Stimulated activated CD4-positive, alpha-beta T cell treated with anti-CD3 and anti-CD28 coated beads, TNF-alpha, amount 100 ng/mL, for 1 hour (primary cell): ENCODE results near the gene PARD6G.

Experiments
- DNase-seq, 3 donors: peaks; one replicate each; pipeline ENCODE4 v3.0.0-alpha.2; 2020; ENCODE audit warnings: low read depth in 3 of 3, low spot score in 1 of 3

PARD6G gene

DNA sequence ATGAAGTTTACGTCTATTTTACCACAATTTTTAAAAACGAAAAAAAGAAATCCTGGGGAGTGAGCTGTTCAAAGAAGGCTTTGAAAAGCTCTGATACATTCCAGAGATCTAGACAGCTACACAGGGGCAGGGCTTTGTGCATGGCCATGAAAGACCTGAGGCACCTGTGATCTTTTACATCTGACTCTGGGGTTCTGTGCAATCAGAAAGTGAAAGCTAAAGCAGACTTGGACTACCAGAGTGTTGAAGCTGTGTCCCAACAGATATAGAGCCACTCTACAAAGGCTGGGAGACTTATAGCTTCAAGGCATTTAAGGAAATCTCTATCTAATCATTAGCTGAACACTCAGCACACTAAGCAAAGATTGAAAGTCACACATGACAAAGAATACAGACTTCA, 34.1 kb downstream of the PARD6G start:
- DNase-seq, result no peak

DNA sequence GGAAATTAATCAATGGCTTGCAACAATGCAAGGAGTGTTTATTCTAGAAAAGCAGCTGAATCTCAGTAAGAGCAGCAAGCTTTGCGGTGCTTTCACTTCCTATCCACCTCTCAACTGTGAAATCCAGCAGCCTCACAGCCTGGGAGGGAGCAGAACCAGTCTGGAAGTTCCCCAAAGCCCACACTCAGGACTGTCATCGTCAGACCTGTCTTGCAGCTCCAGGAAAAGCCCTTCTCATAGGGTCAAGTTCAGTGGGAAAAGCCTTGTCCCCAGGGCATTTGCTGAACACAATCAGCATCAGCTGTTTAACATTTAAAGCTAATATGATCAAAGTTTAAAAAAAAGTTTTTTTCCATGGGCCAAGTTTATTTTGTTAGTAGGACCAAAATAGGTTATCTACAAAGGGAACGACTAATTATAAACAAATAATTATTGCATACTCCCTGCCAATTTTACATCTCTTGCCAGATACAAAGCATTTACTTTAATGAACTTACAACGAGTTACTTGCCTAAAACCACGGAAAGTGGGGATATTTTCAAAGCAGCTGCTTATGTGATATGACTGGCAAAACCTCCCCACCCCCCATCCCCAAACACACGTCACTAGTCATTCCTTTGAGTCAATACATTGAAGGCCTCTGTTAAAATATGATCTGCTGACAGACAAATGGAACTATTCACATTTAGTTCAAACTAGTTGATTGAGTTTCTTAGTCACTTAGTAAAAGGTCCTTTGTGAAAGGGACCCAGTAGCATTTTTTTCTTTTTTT, 36.8 kb downstream of the PARD6G start:
- no peak for DNase-seq

DNA sequence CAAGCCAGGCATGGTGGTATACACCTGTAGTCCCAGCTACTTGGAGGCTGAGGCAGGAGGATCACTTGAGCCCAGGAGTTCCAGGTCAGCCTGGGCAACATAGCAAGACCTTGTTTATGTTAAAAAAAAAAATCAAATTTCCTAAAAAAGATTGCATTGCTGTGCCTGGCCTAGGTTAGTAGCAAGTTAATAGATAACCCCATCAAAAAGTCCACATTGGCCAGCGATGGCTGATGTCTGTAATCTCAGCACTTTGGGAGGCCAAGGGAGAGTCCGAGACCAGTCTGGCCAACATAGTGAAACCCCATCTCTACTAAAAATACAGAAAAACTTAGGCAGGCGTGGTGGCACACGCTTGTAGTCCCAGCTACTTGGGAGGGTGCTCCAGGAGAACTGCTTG, 38.7 kb downstream of the PARD6G start:
- no peak for DNase-seq

DNA sequence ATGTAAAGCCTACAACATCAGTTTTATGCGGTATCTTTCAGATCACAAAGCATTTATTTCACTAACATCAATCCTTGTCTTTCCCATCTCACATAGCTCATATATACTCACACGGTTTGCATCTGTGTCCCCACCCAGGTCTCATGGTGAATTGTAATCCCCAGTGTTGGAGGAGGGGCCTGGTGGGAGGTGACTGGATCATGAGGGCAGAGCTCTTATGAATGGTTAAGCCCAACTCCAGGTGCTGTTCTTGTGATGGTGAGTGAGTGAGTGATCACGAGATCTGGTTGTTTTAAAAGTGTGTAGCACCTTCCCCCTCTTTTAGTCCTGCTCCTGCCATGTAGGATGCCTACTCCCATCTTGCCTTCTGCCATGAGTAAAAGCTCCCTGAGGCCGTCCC, 42.0 kb downstream of the PARD6G start:
- no peak for DNase-seq

DNA sequence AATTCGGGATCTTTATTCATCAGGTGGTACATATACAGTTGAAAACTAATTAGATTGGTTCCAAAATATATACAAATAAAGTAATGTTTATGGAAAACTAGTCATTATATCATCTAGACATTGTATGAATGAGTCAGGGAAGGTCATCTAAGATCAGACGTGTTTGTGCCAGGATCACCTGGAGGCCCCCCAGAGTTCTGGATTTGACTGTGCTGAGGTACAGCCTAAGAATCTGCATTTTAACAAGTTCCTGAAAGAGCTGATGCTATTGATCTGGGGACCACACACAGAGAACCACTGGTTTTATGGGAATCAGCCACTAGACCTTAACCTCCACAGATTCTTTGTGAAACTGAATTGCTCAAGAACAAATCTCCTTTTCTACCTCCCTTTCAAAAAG, 43.2 kb downstream of the PARD6G start:
- no peak for DNase-seq

DNA sequence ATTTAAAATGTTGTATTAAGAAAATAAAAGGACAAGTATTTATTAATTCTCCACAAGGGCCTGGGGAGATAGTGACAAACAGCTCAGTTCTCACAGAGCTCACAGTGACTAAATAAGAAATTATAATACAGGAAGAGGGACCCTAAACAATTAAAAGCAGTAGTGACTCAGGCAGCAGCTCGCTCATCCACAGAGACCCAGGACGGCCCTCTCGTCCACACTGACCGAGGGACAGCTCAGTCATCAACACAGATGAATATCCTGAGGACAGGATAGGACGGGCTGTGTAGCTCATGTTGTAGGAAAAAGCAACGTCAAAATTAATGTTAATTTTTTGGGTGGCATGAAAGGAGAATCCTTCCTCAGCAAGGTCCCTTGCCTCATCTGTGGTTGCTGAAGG, 44.1 kb downstream of the PARD6G start:
- no peak for DNase-seq

DNA sequence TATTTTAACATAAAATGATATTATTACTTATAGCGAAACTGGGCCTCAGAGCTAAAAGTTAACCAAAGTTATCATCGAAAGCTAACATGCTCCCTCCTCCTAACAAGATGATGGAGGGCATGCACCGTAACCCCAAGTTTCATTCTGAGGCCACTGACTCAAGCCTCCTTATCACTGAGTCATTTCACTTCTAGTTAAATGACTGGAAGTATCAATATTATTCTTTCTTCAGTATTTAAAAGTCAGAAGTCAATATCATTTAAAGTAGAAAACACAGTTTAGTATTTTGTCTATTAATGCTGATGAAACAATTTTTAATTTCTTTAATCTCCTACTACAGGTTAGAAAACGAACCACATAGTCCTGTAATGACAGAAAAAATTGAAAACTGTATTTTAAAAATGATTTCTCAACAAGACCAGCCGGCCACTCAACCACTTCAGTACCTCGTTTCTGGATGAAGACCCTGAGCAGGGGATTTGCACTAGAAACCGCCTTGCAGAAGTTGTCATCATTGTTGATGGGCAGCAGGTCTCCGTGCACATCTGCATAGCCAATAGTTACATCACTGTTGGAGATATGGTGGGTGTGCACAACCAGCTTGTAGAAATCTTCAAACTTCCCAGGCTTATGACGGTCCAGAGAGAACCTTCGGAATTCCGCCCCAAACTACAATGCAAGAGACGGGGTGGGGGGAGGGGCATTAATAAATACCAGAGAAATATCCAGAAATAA, 44.9 kb downstream of the PARD6G start:
- DNase-seq, result no peak

DNA sequence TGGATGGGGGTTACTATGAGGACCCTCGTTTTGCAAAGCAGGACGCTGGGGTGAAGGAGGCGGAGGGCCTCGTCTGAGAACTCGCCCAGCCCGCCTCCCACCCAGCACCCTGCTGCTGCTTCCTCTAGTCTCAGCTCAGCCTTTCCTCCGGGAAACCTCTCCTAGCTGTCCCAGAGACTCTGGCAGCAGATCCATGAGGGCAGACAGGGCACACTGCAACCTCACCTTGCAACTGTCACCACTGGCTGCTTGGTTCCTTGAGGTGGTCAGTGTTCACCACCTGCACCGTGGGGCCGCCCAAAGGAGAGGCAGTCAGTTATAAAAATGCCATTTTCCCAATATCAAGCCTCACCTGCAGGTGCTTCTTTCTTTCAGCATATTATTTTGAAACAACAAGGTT, 45.6 kb downstream of the PARD6G start:
- DNase-seq, result no peak

DNA sequence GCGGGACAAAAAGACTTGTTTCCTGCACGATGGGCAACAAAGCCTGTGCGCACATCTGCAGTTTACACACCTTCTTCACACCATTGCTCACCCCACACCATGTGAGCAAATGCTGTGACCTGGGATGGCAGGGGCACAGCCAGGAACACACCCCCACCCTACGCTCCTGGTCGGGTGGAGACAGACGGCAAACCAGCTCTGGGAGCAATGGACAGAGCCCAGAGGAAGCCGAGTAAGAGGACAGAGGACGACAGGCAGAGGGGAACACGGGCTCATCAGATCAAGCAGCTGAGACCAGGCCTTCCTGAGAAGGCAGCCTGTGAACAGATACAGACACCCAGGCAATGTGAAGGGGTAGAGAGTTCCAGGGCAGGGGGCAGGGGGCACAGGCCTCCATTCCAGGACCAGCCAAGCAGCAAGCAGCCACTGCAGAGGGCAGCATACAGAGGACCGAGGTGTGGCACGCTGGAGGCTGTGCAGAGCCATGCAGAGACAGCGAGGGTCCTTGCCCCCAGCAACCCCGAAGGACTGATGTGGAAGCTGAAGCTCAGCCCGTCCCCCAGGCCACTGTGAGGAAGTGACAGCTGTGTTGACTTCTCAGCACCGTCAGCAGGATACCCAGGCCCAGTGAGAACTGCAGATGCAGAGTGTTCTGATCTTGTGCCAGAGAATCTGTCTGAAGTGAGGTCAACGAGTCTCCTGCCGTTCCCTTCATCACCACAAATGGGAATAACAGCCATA, 46.2 kb downstream of the PARD6G start:
- DNase-seq, result no peak

DNA sequence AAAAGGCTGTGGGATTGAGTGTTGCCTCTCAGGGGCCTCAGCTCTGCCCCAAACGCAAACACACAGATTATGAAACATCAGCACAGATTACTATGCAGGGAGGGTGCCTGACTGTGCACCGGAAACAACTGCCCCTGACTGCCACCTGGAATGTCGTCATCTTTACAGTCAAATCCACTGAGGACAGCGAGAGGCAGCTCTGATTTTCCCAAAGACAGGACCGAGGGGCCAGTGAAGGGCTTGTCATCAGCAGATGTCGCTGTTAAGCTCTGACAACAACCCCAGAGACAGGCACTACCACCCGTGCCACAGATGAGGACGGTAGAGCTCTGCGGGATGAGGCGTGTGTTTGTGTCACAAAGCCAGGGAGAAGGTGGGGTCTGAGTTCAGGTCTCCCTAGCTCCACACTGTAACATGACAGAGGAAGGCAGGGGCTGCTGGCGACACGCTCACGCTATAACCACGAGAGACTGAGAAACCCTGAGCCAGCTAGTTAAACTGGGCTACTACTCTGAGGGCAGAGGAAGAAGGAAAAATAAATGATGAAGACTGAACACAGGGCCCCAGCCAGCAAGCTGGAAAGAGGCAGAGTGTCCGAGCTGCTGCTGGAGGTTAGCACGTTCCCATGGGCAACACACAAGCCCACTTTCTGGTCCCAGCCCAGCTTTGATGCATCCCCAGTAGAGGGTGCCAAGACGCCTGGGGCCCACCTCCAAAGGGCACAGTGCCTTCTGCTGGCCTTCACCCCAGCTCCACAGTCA, 47.0 kb downstream of the PARD6G start:
- DNase-seq, result no peak

DNA sequence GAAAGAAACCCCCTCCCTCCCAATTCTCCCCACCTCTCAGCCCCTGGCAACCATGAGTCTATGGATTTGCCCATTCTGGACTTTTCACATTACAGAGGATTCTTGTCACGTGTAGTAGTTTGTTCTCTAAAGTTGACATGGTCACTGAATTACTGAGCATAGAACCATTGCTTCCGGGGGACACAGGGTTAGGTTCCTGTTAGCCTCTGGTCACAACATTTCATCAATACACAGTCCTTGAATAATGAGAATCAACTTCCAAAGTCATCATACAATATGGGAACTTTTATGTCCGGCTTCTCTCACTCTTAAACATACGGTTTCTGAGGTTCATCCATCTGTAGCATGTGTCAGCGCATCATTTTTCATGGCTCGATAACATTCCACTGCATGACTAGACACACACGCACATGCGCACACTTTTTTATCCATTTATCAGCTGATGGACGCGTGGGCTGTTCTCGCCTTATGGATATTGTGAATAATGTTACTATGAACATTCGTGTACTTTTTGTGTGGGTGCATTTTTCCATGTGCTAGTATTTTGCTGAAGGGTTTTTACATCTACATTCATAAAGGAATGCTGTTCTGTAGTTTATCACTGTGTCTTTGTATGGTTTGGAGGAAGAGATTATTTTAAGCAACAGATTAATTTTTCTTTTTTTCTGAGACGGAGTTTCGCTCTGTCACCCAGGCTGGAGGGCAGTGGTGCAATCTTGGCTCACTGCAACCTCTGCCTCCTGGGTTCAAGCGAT, 48.1 kb downstream of the PARD6G start:
- no peak for DNase-seq

DNA sequence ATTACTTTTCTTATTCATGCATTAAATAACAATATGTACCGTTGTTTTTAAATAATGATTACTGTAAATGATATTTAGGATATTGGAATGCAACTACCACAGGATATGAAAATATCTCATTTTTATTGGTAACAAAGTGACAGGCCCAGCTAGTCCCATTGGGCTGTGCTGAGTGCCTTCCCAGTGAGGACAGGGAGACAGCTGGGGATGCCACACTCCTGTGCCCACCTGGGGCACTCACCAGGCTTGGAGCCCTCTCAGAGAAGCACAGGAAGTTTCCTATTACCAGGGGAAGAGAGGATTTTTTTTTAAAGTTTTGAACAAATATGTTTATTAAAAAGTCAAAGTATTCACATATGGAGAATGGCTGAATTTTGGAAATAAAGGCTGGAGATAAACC, 48.9 kb downstream of the PARD6G start:
- DNase-seq, result no peak

DNA sequence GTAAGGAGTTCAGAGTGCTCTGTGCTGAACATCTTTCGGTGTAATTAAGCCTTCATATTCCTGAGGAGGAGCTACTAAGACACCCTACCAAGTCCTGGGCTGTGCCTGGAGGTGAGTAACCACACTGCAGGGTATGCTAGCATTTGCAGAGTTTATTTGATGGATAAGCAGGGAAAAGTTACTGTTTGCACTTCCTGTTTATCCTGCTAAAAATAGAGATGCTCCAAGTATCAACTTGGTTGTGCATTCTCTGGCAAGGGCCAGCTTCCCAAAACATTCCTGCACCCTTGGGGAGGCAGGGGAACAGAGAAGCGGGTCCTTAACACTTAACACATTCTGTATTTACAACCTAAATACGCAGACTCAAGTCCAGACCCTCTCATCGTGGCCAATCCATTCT, 49.8 kb downstream of the PARD6G start:
- DNase-seq, result no peak

DNA sequence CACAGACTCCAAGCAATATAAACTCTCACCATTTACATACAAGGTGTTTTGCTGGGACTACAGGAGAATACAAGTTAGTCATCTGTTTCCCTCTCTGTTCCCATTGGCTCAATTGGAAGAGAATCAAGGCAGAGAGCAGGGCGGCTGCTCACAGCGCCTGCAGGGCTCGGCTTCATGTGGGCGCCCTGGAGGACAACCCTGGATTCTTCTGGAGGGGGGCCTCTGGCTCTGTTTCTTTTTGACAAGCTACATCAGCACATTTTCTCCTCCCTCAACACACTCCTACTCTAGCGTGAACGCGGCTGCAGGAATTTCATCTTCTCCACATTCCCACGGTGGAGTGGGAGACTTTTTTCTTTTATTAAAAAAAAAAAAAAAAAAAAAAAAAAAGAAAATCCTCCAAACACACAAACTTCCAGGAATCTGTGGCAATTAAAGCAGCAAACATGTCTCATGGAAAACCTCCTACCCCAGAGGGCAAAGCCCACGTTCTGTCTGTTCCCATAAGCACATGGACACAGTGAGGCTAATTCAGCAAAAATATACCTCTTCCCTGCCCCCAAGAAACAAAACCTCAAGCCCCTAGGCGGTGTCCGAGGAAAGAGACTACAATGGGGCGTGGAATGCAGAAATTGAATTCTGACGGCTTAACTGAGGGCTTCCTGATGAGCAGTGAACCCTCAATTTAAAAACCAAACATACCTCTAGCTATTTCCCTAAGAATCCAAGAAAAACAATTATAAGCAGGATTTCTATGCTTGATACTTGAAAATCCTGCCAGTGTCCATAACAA, 50.6 kb downstream of the PARD6G start:
- DNase-seq, result no peak

DNA sequence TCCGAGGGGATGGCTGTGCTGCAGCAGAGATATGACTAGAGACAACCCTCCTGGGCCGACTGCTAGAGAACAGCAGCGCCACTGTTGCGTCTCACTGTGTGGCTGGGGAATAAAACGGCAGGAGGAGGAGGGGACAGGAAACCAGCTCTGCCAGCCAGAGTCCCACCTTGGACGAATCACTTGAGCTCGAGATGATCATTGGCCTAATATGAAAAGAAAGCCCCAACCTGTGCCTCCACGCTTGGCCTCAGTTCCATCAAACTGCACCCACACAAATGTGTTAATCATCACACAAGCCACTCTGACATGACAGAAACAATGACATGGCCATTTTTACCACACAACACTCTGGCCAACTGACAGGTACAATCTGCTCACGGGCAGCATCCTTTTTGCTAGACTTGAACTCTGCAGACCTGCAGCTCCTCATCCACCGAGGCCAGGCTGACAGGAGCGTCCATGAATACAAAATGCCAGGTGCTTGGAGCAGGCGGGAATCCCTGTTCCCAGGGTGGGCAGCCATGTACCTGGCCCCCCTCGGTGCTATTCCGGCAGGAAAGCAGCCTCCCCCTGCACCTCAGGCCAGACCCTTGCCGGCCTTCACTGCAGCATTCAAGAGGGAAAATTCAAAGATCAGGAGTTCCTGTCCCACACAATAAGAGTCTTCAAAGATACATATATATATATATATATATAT, 52.3 kb downstream of the PARD6G start:
- no peak for DNase-seq

DNA sequence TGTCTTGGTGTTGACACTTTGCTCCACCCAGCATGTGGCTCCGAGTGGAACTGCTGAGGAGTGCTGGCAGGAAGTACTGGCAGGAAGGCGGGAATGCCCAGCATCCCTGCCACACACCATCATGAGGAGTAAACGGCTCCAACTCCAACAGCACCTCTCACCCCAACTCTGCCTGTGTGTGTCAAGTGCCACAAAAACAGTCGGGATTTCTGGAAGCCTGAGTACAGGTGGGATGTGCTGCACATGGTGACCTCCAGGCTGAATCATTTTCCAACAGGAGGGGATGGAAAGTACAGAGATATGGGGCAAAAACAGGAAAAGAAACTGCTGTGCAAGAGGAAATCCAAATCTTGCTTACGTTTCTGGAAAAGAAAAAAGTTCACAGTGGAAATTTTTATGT, 53.6 kb downstream of the PARD6G start:
- no peak for DNase-seq

DNA sequence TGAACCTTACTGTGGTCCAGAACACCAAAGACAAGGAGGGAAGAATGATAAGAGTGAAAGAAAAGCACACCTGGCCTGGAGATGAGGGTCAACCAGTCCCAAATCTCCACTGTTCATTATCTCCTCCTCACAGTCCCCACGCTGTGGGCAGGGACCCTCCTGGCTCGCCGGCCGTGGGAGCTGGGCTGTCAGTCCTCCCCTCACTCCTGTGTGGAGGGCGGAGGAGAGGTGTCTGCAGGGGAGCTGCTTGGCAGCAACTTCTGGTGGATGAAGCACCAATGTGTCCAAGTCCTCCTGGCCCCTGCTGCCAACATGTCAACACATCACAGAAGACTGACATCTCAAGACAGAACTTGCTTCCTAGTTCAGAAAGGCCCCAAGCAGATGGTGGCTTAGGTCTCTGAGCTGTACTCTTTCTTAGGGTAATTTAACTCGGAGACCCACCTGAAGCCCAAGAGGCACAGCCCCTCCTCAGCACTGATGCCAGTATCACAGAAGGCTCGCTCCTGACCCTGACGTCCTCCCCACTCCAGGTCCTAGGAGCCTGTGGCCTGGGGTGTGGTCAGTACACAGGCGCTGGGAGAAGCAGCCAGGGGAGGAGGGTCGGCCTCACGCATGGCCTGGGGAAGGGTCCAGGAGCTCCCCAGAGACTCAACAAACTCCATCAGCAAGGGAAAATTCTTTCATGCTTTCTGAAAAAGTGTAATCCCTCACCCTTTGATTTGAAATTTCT, 54.5 kb downstream of the PARD6G start:
- DNase-seq, result no peak

DNA sequence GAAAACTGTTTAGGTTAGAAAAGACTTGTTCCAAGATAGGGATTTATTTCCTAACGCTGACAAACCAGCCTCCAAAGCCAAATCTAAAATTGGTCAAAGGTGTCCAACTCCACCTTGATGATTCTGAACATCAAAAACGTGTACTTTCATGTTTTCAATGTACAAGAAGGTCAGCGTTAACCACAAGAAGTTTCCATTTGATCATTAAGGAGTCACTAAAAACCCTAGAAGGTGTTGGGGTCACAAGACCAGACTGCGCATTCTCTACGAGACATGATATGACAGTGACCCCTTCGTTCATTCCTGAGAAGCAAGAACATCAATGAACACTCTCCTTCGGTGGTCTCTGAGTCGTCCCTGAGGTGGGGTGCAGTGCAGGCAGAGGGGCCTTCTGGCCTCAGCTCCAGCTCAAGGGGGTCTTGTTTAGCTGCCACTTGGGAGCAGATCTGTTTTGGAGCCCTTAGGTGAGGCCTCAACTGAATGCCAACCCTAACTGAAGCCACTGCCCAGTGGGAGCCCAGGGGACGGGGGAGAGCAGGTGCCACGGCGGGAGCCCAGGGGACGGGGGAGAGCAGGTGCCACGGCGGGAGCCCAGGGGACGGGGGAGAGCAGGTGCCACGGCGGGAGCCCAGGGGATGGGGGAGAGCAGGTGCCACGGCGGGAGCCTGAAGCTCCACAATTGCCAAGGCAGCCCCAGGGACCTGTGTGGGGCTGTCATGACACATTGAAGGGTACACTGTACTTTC, 55.2 kb downstream of the PARD6G start:
- DNase-seq, result no peak
